Measurements from ENCODE around the gene GPC6. TPM values are rescaled to one million over a fixed set of nuclear protein-coding genes. Genes with fewer than 3 reads are reported as not detected.

The GPC6 gene
- total RNA-seq, 4 donors from 2014 or later: 2.7 to 5.7 (median 4.4) TPM

DNA sequence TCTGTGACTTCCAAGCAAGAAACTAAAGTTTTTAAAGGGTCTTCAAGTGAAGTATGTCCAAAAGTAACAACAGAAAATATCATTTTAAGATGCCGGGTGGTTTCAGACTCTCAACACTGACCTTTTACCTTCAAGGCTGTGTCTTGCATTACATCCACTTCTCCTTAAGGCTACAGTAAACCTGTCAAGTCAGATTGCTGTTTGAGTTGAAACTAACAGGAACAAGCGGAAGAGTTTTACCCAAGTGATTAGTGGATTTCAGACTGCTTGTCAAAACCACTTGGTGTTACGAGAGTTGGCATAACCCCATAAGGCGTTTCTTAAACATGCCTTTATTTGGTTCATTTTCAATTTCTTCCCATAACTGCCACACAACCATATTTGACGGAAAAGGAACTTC is 969.8 kb downstream of the GPC6 start:
- no peaks in the 10 kb centered on the region for H3K36me3 ChIP-seq
- no peaks in the 10 kb centered on the region for H3K4me1 ChIP-seq
- no peaks in the 10 kb centered on the region for H3K27me3 ChIP-seq
- H3K27ac ChIP-seq: no peak overlapping the region
- H3K9me3 ChIP-seq: no peaks in the 10 kb centered on the region
- WGBS: 45% methylated on average over 5 of the region's 5 CpGs
- DNase-seq (ENCODE audit: low spot score in 2 of 2): no peak
- no peak for TF ChIP-seq POLR2A (IDR thresholded peaks at IDR 0.05)
- no peak for TF ChIP-seq POLR2AphosphoS5 (IDR thresholded peaks at IDR 0.05)
- no peak overlapping the region for H3K4me3 ChIP-seq

GRCh38 chr13:94198681-94199080 is 972.1 kb downstream of the GPC6 start:
- TF ChIP-seq CTCF (IDR thresholded peaks at IDR 0.05): no peak
- no peak for TF ChIP-seq POLR2AphosphoS5 (IDR thresholded peaks at IDR 0.05)
- no peak for TF ChIP-seq EP300 (IDR thresholded peaks at IDR 0.05)
- no peak for TF ChIP-seq POLR2A (IDR thresholded peaks at IDR 0.05)
- Histone ChIP-seq H3K36me3 (no peaks in the 10 kb centered on the region), H3K9me3 (no peaks in the 10 kb centered on the region), H3K4me1 (no peaks in the 10 kb centered on the region), H3K4me3 (no peak overlapping the region), H3K27me3 (no peaks in the 10 kb centered on the region), H3K27ac (no peak overlapping the region)
- DNase-seq (ENCODE audit: low spot score in 2 of 2): no peak
- 54% methylated on average over 4 of the region's 4 CpGs for WGBS

DNA sequence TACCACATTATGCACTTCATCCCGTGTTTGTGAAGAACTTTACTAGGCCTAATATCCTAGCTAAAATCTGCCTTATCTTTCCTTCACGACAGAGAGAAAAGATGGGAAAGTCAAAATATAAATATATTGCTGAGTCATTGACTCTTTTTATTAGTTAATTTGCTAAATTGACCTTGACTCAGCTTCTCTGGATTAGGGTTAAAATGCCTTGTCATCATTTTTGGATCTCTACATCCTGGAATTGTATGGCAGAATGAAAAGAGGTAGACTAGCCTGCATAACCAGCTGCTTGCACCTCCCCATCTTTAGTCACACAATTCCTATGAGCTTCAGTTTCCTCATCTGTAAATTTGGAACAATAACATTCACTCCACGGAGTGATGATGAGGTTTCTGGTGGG is 972.5 kb downstream of the GPC6 start:
- DNase-seq (ENCODE audit: low spot score in 2 of 2): no peak
- TF ChIP-seq EP300 (IDR thresholded peaks at IDR 0.05) (no peak), CTCF (IDR thresholded peaks at IDR 0.05) (no peak), POLR2A (IDR thresholded peaks at IDR 0.05) (no peak), POLR2AphosphoS5 (IDR thresholded peaks at IDR 0.05) (no peak)
- Histone ChIP-seq H3K4me1 (no peaks in the 10 kb centered on the region), H3K27ac (no peak overlapping the region), H3K36me3 (no peaks in the 10 kb centered on the region), H3K4me3 (no peak overlapping the region), H3K9me3 (no peaks in the 10 kb centered on the region), H3K27me3 (no peaks in the 10 kb centered on the region)
- 82% methylated on average over 3 of the region's 3 CpGs for WGBS

- Histone ChIP-seq H3K9me3 (no peaks in the 10 kb centered on the region), H3K27ac (no peak overlapping the region), H3K36me3 (no peaks in the 10 kb centered on the region), H3K4me1 (no peaks in the 10 kb centered on the region), H3K27me3 (no peaks in the 10 kb centered on the region), H3K4me3 (no peak overlapping the region)
- DNase-seq (ENCODE audit: low spot score in 2 of 2): no peak
- no peak for TF ChIP-seq POLR2A (IDR thresholded peaks at IDR 0.05)
- no peak for TF ChIP-seq EP300 (IDR thresholded peaks at IDR 0.05)
- no peak for TF ChIP-seq CTCF (IDR thresholded peaks at IDR 0.05)
- no peak for TF ChIP-seq POLR2AphosphoS5 (IDR thresholded peaks at IDR 0.05)
- 90% methylated on average over 6 of the region's 6 CpGs for WGBS
Observed at GRCh38 chr13:94201022-94201421, 974.4 kb downstream of the GPC6 start.

DNA sequence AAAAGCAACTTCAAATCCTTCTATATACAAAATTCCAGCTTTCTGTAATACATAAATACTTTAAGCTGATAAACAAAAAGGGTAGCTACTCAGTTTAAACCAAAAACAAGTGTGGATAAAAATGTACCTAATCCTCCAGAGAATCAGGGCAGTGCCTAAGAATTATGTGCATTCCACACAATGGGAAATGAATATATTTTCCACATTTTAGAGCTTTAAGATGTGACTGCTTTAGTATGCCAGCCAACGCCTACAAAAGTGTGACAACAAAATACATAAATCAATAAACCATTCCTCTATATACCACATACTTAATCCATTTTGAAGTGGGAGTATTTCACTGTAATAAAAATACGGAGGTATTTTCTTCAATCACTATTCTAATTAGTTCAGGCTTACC is 977.6 kb downstream of the GPC6 start:
- Histone ChIP-seq H3K4me1 (no peaks in the 10 kb centered on the region), H3K9me3 (no peaks in the 10 kb centered on the region), H3K36me3 (no peaks in the 10 kb centered on the region), H3K4me3 (no peak overlapping the region), H3K27me3 (no peaks in the 10 kb centered on the region), H3K27ac (no peak overlapping the region)
- TF ChIP-seq POLR2A (IDR thresholded peaks at IDR 0.05): no peak
- TF ChIP-seq POLR2AphosphoS5 (IDR thresholded peaks at IDR 0.05): no peak
- TF ChIP-seq EP300 (IDR thresholded peaks at IDR 0.05): no peak
- TF ChIP-seq CTCF (IDR thresholded peaks at IDR 0.05): no peak
- no peak for DNase-seq (ENCODE audit: low spot score in 2 of 2)
- 61% methylated on average over 2 of the region's 2 CpGs for WGBS

DNA sequence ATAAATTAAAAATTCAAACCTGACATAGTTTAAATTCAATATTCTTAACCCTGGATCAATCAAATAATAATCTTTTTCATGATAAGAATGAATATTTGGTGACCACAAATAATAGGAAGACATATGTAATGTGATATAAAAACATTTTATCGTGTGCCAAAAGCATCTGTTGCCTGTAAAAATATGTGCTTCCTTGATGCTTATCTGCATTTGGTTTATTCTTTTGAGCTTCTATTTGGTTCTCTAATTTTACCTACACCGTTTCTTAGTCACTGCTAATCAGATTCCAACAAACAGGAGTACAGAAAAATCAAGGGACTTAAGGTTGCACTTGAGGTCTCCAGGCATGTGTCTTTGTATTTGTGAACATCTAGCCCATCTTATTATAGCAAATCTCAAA is 978.3 kb downstream of the GPC6 start:
- Histone ChIP-seq H3K4me3 (no peak overlapping the region), H3K27ac (no peak overlapping the region), H3K4me1 (no peaks in the 10 kb centered on the region), H3K9me3 (no peaks in the 10 kb centered on the region), H3K36me3 (no peaks in the 10 kb centered on the region), H3K27me3 (no peaks in the 10 kb centered on the region)
- TF ChIP-seq POLR2A (IDR thresholded peaks at IDR 0.05) (no peak), POLR2AphosphoS5 (IDR thresholded peaks at IDR 0.05) (no peak), CTCF (IDR thresholded peaks at IDR 0.05) (no peak), EP300 (IDR thresholded peaks at IDR 0.05) (no peak)
- WGBS: 40% methylated on average over 2 of the region's 2 CpGs
- no peak for DNase-seq (ENCODE audit: low spot score in 2 of 2)

All from suprapubic skin (tissue), 4 donors.